Measurements from ENCODE around the gene HSF5.
"Not testable (repeated sequence)": the region's sequence is repeated elsewhere in the genome, so short reads cannot be mapped to it uniquely, and the experiment has no call there.

HSF5 gene

DNA sequence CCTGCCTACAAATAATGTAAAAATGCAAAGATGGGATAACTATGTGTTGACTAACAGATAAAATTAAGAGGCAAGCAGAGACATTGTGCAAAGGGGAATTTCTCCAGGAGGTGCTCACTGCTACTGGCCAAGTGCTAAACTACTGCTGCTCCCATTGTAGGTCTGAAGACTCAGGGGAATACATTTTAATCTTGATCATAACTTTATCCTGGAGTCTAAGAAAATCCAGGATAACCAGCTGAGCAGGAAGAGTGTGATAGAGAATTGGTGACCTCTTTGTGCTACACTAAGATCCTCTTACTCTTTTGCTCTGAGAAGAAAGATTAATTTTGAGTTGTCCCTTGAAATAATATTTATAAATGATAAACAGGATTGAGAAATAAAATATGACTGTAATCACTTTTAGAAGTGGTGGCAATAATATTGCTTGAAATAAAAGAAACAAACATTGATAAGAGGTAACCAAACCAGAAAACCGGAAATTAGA, 76.8 kb downstream of the HSF5 start:
- Histone ChIP-seq H3K27me3 (ENCODE audit: insufficient read depth, low read length) (peaks cover 7% of the 10 kb centered on the region), H3K36me3 (ENCODE audit: insufficient read depth, low read length) (no peaks in the 10 kb centered on the region), H3K4me1 (ENCODE audit: insufficient read depth, low read length) (no peaks in the 10 kb centered on the region), H3K9me3 (ENCODE audit: low read length) (no peaks in the 10 kb centered on the region), H2AFZ (ENCODE audit: low read depth, low read length) (no peak overlapping the region), H3K4me3 (ENCODE audit: low read length) (no peak overlapping the region)

DNA sequence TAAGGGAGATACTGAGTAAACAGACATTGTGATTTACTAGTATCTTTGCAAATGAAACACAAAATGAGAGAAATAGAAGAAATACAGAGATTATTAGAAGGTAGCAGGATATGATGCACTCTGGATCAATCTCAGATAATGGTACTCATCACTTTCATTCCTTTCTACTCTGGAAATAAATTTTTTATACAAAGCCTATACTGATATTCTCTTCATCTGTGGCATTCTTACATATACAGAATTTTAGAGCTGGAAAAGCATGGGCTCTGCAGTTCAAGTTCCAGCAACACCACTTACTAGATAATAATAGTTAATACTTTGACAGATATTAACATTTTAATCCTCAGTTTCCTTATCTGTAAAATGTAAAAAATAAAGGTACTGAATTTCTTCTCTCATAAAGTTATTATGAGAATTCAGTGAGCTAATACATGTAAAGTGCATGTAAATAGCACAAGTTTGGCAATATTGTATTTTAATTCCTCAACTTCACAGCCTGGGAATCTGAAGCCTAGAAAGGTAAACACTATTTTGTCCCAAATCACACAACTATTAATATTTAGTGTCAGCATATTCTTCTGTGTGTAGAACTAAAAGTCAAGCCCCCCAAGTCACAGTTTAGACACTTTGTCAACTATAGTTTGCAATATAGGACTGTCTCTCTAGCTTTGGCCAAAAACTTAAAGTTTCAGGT, 77.3 kb downstream of the HSF5 start:
- Histone ChIP-seq H3K36me3 (ENCODE audit: insufficient read depth, low read length) (no peaks in the 10 kb centered on the region), H2AFZ (ENCODE audit: low read depth, low read length) (no peak overlapping the region), H3K4me3 (ENCODE audit: low read length) (no peak overlapping the region), H3K27me3 (ENCODE audit: insufficient read depth, low read length) (peaks cover 5% of the 10 kb centered on the region), H3K4me1 (ENCODE audit: insufficient read depth, low read length) (no peaks in the 10 kb centered on the region), H3K9me3 (ENCODE audit: low read length) (no peaks in the 10 kb centered on the region)

DNA sequence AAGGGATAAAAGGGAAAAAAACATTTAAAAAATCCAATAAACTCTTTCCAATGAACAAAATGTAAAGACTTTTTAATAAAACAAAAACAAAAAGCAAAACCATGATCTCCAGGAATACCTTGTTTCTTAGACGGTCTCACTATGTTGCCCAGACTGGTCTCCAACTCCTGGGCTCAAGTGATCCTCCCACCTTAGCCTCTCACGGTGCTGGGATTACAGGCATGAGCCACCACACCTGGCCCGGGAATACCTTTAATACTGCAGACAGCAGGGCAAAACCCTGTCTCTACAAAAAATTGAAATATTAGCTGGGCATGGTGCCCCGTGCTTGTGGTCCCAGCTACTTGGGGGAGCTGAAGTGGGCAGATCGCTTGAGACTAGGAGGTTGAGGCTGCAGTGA, 78.8 kb downstream of the HSF5 start:
- H3K27me3 ChIP-seq (ENCODE audit: insufficient read depth, low read length) = no peaks in the 10 kb centered on the region
- H3K9me3 ChIP-seq (ENCODE audit: low read length) = no peaks in the 10 kb centered on the region
- H3K36me3 ChIP-seq (ENCODE audit: insufficient read depth, low read length) = no peaks in the 10 kb centered on the region
- H2AFZ ChIP-seq (ENCODE audit: low read depth, low read length) = no peak overlapping the region
- no peak overlapping the region for H3K4me3 ChIP-seq (ENCODE audit: low read length)
- H3K4me1 ChIP-seq (ENCODE audit: insufficient read depth, low read length) = no peaks in the 10 kb centered on the region

DNA sequence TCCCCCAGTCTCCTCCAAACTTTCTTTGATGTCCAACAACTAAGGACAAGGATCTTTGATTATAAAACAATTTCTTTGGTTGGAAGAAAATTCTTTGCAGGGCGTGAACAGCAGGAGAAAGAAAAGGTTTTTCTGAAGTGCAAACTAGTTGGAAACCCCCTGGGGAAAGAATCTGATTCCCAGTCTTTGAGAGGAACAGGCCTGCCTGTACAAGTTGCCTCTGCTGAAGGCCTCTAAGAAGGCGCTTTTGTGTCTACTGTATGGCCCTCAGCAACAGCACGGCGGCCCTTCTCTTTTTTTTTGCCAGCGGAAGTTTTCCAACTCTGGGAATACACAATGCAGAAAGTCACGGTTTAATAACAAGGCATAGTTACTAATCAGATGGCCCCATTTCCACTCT, 84.9 kb downstream of the HSF5 start:
- no peak overlapping the region for H3K4me3 ChIP-seq (ENCODE audit: low read length)
- no peaks in the 10 kb centered on the region for H3K27me3 ChIP-seq (ENCODE audit: insufficient read depth, low read length)
- H3K4me1 ChIP-seq (ENCODE audit: insufficient read depth, low read length) = peaks cover 16% of the 10 kb centered on the region
- no peaks in the 10 kb centered on the region for H3K9me3 ChIP-seq (ENCODE audit: low read length)
- peak overlapping the region; percentile 66 for H2AFZ ChIP-seq (ENCODE audit: low read depth, low read length)
- no peaks in the 10 kb centered on the region for H3K36me3 ChIP-seq (ENCODE audit: insufficient read depth, low read length)

DNA sequence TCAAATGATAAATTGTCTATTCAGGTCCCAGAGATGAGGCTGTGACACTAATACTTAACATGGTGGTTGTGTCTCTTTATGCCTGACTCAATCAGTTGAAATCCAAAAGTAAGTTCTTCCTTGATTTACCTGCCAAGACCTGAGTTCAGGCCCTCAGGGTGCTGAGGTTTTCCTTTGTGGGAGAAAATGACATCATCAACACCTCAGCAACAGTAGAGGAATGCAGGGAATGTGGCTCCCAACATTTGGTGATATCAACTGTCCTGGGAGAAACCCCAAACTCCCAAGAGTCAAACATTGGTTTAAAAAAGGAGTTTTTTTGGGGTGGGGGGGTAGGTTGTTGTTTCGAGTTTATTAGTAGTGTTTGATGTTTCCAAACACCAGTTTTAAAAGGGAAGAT, 85.5 kb downstream of the HSF5 start:
- peaks cover 16% of the 10 kb centered on the region for H3K4me1 ChIP-seq (ENCODE audit: insufficient read depth, low read length)
- H3K36me3 ChIP-seq (ENCODE audit: insufficient read depth, low read length) = no peaks in the 10 kb centered on the region
- H2AFZ ChIP-seq (ENCODE audit: low read depth, low read length) = peak overlapping the region; percentile 66

DNA sequence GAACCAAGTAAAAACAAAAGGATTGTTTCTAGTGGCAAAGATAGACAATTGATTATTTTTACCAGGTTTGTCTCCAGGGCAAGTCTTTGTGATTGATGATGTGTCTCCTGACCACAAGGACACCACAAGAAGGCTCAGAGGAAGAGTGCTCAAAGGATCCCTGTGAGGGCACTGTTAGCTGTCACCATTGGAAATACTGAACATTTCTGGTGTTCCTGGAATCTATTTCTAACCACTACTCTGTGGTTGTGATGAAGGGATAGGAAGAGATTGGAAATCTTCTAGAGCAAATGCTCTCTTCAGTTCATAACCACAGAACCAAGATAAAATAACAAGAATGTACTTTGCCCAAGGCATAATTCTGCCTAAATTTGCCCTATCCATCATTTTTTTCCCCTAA, 86.2 kb downstream of the HSF5 start:
- Histone ChIP-seq H3K4me3 (ENCODE audit: low read length) (no peak overlapping the region), H3K4me1 (ENCODE audit: insufficient read depth, low read length) (peaks cover 16% of the 10 kb centered on the region), H3K9me3 (ENCODE audit: low read length) (no peaks in the 10 kb centered on the region), H3K27me3 (ENCODE audit: insufficient read depth, low read length) (no peaks in the 10 kb centered on the region), H3K36me3 (ENCODE audit: insufficient read depth, low read length) (no peaks in the 10 kb centered on the region), H2AFZ (ENCODE audit: low read depth, low read length) (no peak overlapping the region)

More for the DNA sequence above, 85.5 kb downstream of the HSF5 start:
- Histone ChIP-seq H3K27me3 (ENCODE audit: insufficient read depth, low read length) (no peaks in the 10 kb centered on the region), H3K4me3 (ENCODE audit: low read length) (no peak overlapping the region), H3K9me3 (ENCODE audit: low read length) (no peaks in the 10 kb centered on the region)

DNA sequence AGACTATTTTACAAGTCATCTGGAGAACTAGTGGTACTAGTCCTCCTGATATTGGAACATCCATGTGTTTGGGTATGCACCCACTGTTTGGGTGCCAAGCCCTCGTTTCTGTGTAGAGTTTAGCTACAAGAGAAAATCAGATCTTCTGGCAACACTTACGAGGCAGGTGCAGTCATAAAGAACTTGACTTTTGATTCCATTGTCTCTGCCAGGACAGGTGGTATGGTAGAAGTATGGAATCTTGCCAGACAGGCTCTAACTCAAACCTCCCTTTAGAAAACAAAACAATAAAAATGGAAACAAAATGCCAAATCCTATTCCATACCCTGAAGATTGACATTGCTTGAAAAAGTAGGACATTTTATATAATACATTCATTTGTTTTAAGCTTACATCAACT, 86.9 kb downstream of the HSF5 start:
- Histone ChIP-seq H3K27me3 (ENCODE audit: insufficient read depth, low read length) (no peaks in the 10 kb centered on the region), H3K36me3 (ENCODE audit: insufficient read depth, low read length) (no peaks in the 10 kb centered on the region), H2AFZ (ENCODE audit: low read depth, low read length) (no peak overlapping the region), H3K4me1 (ENCODE audit: insufficient read depth, low read length) (peaks cover 16% of the 10 kb centered on the region), H3K4me3 (ENCODE audit: low read length) (no peak overlapping the region), H3K9me3 (ENCODE audit: low read length) (no peaks in the 10 kb centered on the region)

DNA sequence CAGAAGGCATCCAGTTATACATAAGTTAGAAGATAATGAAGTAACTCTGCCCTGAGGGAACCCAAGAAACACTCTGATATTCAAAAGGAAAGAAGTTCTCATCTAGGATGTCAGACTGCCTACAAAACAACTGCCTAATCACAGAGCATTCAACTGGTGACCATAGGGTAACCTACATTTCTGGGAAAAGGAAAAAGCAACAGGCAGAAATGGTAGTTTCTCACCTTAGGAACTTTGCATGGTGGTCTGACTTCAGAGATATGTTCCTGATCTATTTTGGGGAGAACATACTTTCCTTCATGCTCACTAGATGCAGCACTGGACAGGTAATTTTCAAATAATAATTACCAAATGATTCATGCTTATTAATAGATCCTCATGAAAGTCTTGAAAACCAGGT, 87.4 kb downstream of the HSF5 start:
- H3K36me3 ChIP-seq (ENCODE audit: insufficient read depth, low read length) = no peaks in the 10 kb centered on the region
- H2AFZ ChIP-seq (ENCODE audit: low read depth, low read length) = no peak overlapping the region
- no peaks in the 10 kb centered on the region for H3K27me3 ChIP-seq (ENCODE audit: insufficient read depth, low read length)
- H3K9me3 ChIP-seq (ENCODE audit: low read length) = no peaks in the 10 kb centered on the region
- H3K4me3 ChIP-seq (ENCODE audit: low read length) = no peak overlapping the region
- H3K4me1 ChIP-seq (ENCODE audit: insufficient read depth, low read length) = peaks cover 16% of the 10 kb centered on the region

DNA sequence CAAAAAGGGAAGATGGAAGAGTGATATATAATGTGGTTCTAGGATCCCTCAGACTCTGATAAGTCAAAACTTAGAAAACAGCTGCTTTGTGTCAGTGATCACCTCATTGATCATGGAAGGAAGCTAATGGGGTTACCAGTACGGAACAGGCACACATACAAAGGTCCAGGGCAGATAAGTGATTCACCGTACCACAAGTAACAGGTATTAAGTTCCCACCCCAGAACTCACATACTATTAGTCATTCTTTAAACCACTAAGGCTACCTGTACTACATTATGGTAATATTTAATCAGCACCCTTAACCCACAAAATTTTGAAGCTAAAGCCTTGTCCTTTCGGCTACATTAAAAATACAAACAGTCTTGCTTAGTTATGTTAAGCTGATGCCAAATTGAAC, 88.2 kb downstream of the HSF5 start:
- Histone ChIP-seq H2AFZ (ENCODE audit: low read depth, low read length) (no peak overlapping the region), H3K36me3 (ENCODE audit: insufficient read depth, low read length) (no peaks in the 10 kb centered on the region), H3K27me3 (ENCODE audit: insufficient read depth, low read length) (no peaks in the 10 kb centered on the region), H3K9me3 (ENCODE audit: low read length) (no peaks in the 10 kb centered on the region), H3K4me1 (ENCODE audit: insufficient read depth, low read length) (peaks cover 16% of the 10 kb centered on the region), H3K4me3 (ENCODE audit: low read length) (no peak overlapping the region)

DNA sequence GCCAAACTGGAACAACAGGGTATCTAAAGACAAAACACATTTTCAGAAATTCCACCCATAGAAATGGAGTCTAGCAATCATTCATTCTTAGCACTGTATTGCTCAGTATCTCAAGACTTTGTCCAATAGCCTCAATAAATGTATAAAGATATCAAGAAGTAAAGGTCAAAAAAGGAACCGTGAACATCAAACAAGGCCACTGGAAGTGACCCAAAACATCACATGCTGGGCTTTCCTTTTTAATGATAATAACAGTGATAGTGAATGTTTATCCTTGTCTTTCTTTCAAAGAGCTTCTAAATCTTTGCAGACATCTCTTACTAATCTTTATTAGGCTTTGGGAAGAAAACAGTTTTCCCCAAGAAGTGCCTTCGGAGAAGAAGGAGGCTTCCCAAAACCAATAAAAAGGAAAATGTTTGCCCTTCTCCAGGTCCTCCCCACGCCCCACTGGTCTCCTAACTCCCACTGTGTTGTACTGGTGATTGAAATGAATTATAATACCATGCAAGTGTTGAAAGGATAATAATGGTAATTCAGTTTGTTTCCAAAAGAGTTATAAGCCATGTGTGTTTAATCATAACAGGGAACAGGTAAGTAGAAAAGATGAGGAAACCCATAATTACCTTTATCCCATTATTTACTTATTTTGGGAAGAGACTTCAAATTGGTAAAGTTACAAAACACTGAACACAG, 89.5 kb downstream of the HSF5 start:
- peaks cover 16% of the 10 kb centered on the region for H3K4me1 ChIP-seq (ENCODE audit: insufficient read depth, low read length)
- no peaks in the 10 kb centered on the region for H3K27me3 ChIP-seq (ENCODE audit: insufficient read depth, low read length)
- no peak overlapping the region for H2AFZ ChIP-seq (ENCODE audit: low read depth, low read length)
- no peaks in the 10 kb centered on the region for H3K9me3 ChIP-seq (ENCODE audit: low read length)
- no peak overlapping the region for H3K4me3 ChIP-seq (ENCODE audit: low read length)
- H3K36me3 ChIP-seq (ENCODE audit: insufficient read depth, low read length) = no peaks in the 10 kb centered on the region

DNA sequence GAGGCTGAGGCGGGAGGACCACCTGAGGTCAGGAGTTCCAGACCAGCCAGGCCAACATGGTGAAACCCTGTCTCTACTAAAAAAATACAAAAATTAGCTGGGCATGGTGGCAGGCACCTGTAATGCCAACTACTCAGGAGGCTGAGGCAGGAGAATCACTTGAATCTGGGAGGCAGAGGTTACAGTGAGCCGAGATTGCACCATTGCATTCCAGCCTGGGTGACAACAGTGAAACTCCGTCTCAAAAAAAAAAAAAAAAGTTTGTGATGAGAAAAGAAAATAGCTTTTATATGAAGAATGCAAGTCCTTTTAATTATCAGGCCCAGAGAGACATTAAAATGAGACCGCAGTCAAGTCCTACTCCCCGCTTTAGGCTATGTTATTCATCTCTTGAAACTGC, 90.8 kb downstream of the HSF5 start:
- H3K4me3 ChIP-seq (ENCODE audit: low read length); H2AFZ ChIP-seq (ENCODE audit: low read depth, low read length); H3K9me3 ChIP-seq (ENCODE audit: low read length); H3K36me3 ChIP-seq (ENCODE audit: insufficient read depth, low read length); H3K4me1 ChIP-seq (ENCODE audit: insufficient read depth, low read length); H3K27me3 ChIP-seq (ENCODE audit: insufficient read depth, low read length): not testable (repeated sequence)

DNA sequence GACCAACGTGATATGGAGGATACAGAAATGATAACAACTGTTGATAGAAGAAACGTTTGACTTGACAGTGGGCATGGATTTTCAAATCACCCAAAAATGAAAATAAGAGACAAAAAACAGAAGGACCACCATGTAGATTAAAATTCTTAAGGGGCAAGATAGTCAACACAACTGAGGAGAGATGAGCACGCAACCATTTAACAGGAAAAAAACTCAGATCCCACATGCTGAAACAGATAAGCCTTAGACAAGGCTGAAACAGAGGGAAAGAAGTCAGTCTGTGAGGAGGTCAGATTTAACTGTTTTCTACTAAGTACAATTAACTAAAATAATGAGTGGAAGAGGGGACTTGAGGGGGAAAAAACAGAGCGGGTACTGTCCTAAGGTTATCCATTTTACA, 92.0 kb downstream of the HSF5 start:
- no peak overlapping the region for H3K4me3 ChIP-seq (ENCODE audit: low read length)
- no peaks in the 10 kb centered on the region for H3K27me3 ChIP-seq (ENCODE audit: insufficient read depth, low read length)
- H3K36me3 ChIP-seq (ENCODE audit: insufficient read depth, low read length) = no peaks in the 10 kb centered on the region
- no peaks in the 10 kb centered on the region for H3K9me3 ChIP-seq (ENCODE audit: low read length)
- H2AFZ ChIP-seq (ENCODE audit: low read depth, low read length) = no peak overlapping the region
- H3K4me1 ChIP-seq (ENCODE audit: insufficient read depth, low read length) = no peaks in the 10 kb centered on the region

DNA sequence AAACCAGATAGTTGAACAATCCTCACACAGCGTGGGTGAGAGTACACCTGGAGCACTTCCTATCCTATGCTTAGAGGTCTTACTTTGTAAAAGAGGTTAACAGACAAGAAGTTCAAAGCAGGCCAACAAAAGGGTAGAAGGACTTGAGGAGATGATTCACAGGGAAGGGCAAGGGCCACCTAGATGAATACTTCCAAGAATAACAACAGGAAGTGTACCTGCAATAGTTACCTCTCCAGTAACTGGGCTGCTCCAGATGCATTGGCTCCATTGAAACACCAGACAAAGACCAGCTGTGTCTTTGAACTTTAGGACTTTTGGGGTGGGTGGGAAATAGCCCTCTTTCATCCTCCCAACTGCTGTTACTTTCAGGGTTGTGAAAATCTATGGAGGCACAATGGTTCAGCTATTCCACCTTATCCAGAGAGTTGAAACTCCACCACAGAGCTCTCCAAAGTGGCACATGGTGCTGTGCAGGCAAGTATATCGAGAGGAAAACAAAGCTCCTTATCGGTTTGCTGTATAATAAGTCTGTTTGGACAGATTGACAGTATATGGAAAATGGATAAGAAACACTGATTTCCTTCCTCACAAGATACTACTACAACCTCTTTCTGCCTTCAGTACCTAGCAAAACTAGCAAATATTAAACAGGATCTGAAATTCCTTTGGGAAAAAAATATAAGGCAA, 93.5 kb downstream of the HSF5 start:
- H3K4me1 ChIP-seq (ENCODE audit: insufficient read depth, low read length) = no peaks in the 10 kb centered on the region
- peaks cover 4% of the 10 kb centered on the region for H3K27me3 ChIP-seq (ENCODE audit: insufficient read depth, low read length)
- H3K9me3 ChIP-seq (ENCODE audit: low read length) = no peaks in the 10 kb centered on the region
- no peak overlapping the region for H3K4me3 ChIP-seq (ENCODE audit: low read length)
- no peak overlapping the region for H2AFZ ChIP-seq (ENCODE audit: low read depth, low read length)
- no peaks in the 10 kb centered on the region for H3K36me3 ChIP-seq (ENCODE audit: insufficient read depth, low read length)
